OCI-LY3 (cell line): ENCODE results near the gene UBA5.

Experiments used
- H2AFZ ChIP-seq: fragments of 200-600, 300-600 bp; shearing (Covaris generic); 2 replicates; pipeline ENCODE4 v1.6.0; 2014; ENCODE audit warnings: antibody characterized with exemption, low read depth, low read length
- H3K27ac ChIP-seq: fragments of 200-600, 300-600 bp; sonication (generic); 2 replicates; pipeline ENCODE4 v1.5.1; 2014; ENCODE audit warnings: mild to moderate bottlenecking, low read length, moderate library complexity, mixed read lengths
- H3K27me3 ChIP-seq: fragments of 200-600, 300-600 bp; sonication (generic); 2 replicates; pipeline ENCODE4 v1.6.1; 2014; ENCODE audit warnings: low read depth, low read length, mixed read lengths
- H3K36me3 ChIP-seq: fragments of 200-600, 300-600 bp; sonication (generic); replicated peaks from 2 replicates; pipeline ENCODE3; 2014; ENCODE audit warnings: low read depth, low read length, mixed read lengths
- H3K4me1 ChIP-seq: fragments of 300-600, 200-600 bp; sonication (generic); 2 replicates; pipeline ENCODE4 v1.6.1; 2014; ENCODE audit warnings: low read length, mixed read lengths
- H3K4me2 ChIP-seq: fragments of 200-600, 300-600 bp; sonication (generic); 2 replicates; pipeline ENCODE4 v1.6.1; 2014; ENCODE audit warnings: low read length, mixed read lengths
- H3K4me3 ChIP-seq: fragments of 300-600, 200-600 bp; sonication (generic); 2 replicates; pipeline ENCODE4 v1.5.1; 2014; ENCODE audit warnings: antibody characterized with exemption, mild to moderate bottlenecking, low read length, moderate library complexity
- H3K79me2 ChIP-seq: fragments of 300-600, 200-600 bp; shearing (Covaris generic); 2 replicates; pipeline ENCODE4 v1.6.1; 2014; ENCODE audit warnings: mild to moderate bottlenecking, low read length, mixed read lengths
- H3K9ac ChIP-seq: fragments of 300-600, 200-600 bp; shearing (Covaris generic); 2 replicates; pipeline ENCODE4 v1.6.0; 2014; ENCODE audit warnings: mild to moderate bottlenecking, low read length, moderate library complexity
- H3K9me3 ChIP-seq: fragments of 200-600, 300-600 bp; shearing (Covaris generic); 2 replicates; pipeline ENCODE4 v1.6.1; 2014; ENCODE audit warnings: low read length, mixed read lengths; ENCODE audit not compliant: insufficient read depth
- H4K20me1 ChIP-seq: fragments of 200-600, 300-600 bp; sonication (generic); 2 replicates; pipeline ENCODE4 v1.6.1; 2016; ENCODE audit warnings: low read length, mixed read lengths; ENCODE audit not compliant: insufficient read depth
- CTCF ChIP-seq: fragments of 200-600, 300-600 bp; sonication (generic); IDR thresholded peaks from 2 replicates; pipeline ENCODE4 v1.5.1; 2014; ENCODE audit warnings: antibody characterized with exemption, low read length, low read depth
- EZH2phosphoT487 ChIP-seq: fragments of 200-600 bp; shearing (Covaris generic); IDR thresholded peaks from 2 replicates; pipeline ENCODE4 v1.6.1; 2018; ENCODE audit warnings: antibody characterized with exemption, mixed run types, low read depth

Gene UBA5

GRCh38 chr3:132682201-132682600 lies 22.1 kb downstream of the UBA5 start:
- H3K27me3 ChIP-seq: no peaks in the 10 kb centered on the region
- H4K20me1 ChIP-seq: no peaks in the 10 kb centered on the region
- no peaks in the 10 kb centered on the region for H3K79me2 ChIP-seq
- TF ChIP-seq CTCF (no peak), EZH2phosphoT487 (no peak)
- H3K9me3 ChIP-seq: no peaks in the 10 kb centered on the region
- H3K27ac ChIP-seq: no peak overlapping the region
- peaks cover 10% of the 10 kb centered on the region for H3K36me3 ChIP-seq
- no peak overlapping the region for H2AFZ ChIP-seq
- H3K9ac ChIP-seq: no peak overlapping the region
- H3K4me2 ChIP-seq: no peak overlapping the region
- H3K4me3 ChIP-seq: no peak overlapping the region
- H3K4me1 ChIP-seq: no peaks in the 10 kb centered on the region

- Histone ChIP-seq H3K36me3 (peaks cover 8% of the 10 kb centered on the region), H2AFZ (no peak overlapping the region), H3K9ac (no peak overlapping the region), H3K9me3 (no peaks in the 10 kb centered on the region), H3K4me2 (no peak overlapping the region), H4K20me1 (no peaks in the 10 kb centered on the region), H3K4me1 (no peaks in the 10 kb centered on the region), H3K27ac (no peak overlapping the region), H3K4me3 (no peak overlapping the region), H3K79me2 (no peaks in the 10 kb centered on the region), H3K27me3 (no peaks in the 10 kb centered on the region)
- no peak for TF ChIP-seq EZH2phosphoT487
- no peak for TF ChIP-seq CTCF
These were observed 29.9 kb downstream of the UBA5 start for GRCh38 chr3:132690040-132690439.

GRCh38 chr3:132694991-132695390 lies 34.9 kb downstream of the UBA5 start:
- no peak for TF ChIP-seq EZH2phosphoT487
- TF ChIP-seq CTCF: no peak
- H3K4me2 ChIP-seq: no peak overlapping the region
- no peak overlapping the region for H3K9ac ChIP-seq
- no peak overlapping the region for H2AFZ ChIP-seq
- no peaks in the 10 kb centered on the region for H3K9me3 ChIP-seq
- no peaks in the 10 kb centered on the region for H4K20me1 ChIP-seq
- no peaks in the 10 kb centered on the region for H3K79me2 ChIP-seq
- no peaks in the 10 kb centered on the region for H3K27me3 ChIP-seq
- H3K36me3 ChIP-seq: peaks cover 9% of the 10 kb centered on the region
- no peak overlapping the region for H3K27ac ChIP-seq
- no peaks in the 10 kb centered on the region for H3K4me1 ChIP-seq
- no peak overlapping the region for H3K4me3 ChIP-seq

- H3K9ac ChIP-seq: no peak overlapping the region
- no peak overlapping the region for H3K4me2 ChIP-seq
- no peak overlapping the region for H3K27ac ChIP-seq
- no peaks in the 10 kb centered on the region for H3K27me3 ChIP-seq
- no peak overlapping the region for H3K4me3 ChIP-seq
- no peaks in the 10 kb centered on the region for H3K79me2 ChIP-seq
- no peaks in the 10 kb centered on the region for H4K20me1 ChIP-seq
- no peak overlapping the region for H2AFZ ChIP-seq
- H3K4me1 ChIP-seq: no peaks in the 10 kb centered on the region
- H3K36me3 ChIP-seq: peaks cover 6% of the 10 kb centered on the region
- no peaks in the 10 kb centered on the region for H3K9me3 ChIP-seq
- TF ChIP-seq CTCF: no peak
- TF ChIP-seq EZH2phosphoT487: no peak
These were observed 35.3 kb downstream of the UBA5 start for GRCh38 chr3:132695422-132695821.
